ENCODE results near the gene ACSS1. TPM values are rescaled to one million over a fixed set of nuclear protein-coding genes. Genes with fewer than 3 reads are reported as not detected.
A peak's percentile ranks its signal among the peaks of the same experiment; 100 is the strongest.

The ACSS1 gene
- polyA plus RNA-seq, 1 experiment, result 1.1 TPM

DNA sequence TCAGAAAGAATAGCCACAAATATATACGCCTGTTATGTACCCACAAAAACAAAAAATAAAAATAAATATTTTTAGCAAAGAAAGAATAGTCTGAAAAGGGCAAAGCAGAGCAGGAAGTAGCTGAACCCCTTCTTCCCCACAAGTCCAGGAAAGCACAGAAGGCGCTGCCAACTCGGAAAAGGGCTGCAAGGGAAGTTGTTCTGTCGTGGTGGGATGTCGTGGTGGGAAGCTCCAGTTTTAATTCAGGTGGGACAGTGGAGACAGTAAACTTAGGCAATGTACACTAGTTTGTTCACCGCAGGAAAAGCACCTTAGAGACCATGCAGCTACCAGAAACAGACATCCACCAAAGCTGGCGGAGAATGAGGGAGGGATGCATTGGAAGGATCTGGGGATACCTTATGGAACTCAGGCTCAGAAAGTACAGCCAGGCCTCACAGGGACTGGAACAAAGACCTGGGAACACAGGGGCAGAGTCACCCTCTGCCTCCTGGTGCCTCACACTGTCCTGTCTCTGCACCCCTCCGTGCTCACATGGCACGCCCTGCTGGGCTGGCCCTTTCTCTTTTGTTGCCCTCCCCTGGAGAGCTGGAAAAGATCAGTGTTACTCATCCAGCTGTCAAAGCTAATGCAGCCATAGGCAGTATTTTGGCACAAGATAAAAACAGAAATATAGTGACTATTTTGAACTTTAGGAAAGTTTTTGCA lies 62.0 kb downstream of the ACSS1 start:
- ChIA-PET POLR2A (no interaction called here), CTCF (interaction anchor here (0.6 to 7.9 kb wide), 9 partner anchors 8 to 403 kb away, joined by 3 to 147 read pairs (median 4); no protein-coding TSS in a partner anchor)
- no peaks in the 10 kb centered on the region; the same call in 1 of the 2 replicates for H3K9me3 ChIP-seq (ENCODE audit: control insufficient read depth, insufficient read depth, low read length)
- TF ChIP-seq, protein P1, sequence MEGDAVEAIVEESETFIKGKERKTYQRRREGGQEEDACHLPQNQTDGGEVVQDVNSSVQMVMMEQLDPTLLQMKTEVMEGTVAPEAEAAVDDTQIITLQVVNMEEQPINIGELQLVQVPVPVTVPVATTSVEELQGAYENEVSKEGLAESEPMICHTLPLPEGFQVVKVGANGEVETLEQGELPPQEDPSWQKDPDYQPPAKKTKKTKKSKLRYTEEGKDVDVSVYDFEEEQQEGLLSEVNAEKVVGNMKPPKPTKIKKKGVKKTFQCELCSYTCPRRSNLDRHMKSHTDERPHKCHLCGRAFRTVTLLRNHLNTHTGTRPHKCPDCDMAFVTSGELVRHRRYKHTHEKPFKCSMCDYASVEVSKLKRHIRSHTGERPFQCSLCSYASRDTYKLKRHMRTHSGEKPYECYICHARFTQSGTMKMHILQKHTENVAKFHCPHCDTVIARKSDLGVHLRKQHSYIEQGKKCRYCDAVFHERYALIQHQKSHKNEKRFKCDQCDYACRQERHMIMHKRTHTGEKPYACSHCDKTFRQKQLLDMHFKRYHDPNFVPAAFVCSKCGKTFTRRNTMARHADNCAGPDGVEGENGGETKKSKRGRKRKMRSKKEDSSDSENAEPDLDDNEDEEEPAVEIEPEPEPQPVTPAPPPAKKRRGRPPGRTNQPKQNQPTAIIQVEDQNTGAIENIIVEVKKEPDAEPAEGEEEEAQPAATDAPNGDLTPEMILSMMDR (IDR thresholded peaks at IDR 0.05; ENCODE audit: low read depth, low read length), result no peak
- H3K27me3 ChIP-seq (ENCODE audit: control insufficient read depth, insufficient read depth, low read length), result peaks cover 16% of the 10 kb centered on the region
- H3K27ac ChIP-seq (ENCODE audit: low read depth, low read length), result no peak overlapping the region
- no peak for DNase-seq (ENCODE audit: low read depth, low spot score)
- H3K4me3 ChIP-seq (ENCODE audit: low read depth, low read length), result no peak overlapping the region

DNA sequence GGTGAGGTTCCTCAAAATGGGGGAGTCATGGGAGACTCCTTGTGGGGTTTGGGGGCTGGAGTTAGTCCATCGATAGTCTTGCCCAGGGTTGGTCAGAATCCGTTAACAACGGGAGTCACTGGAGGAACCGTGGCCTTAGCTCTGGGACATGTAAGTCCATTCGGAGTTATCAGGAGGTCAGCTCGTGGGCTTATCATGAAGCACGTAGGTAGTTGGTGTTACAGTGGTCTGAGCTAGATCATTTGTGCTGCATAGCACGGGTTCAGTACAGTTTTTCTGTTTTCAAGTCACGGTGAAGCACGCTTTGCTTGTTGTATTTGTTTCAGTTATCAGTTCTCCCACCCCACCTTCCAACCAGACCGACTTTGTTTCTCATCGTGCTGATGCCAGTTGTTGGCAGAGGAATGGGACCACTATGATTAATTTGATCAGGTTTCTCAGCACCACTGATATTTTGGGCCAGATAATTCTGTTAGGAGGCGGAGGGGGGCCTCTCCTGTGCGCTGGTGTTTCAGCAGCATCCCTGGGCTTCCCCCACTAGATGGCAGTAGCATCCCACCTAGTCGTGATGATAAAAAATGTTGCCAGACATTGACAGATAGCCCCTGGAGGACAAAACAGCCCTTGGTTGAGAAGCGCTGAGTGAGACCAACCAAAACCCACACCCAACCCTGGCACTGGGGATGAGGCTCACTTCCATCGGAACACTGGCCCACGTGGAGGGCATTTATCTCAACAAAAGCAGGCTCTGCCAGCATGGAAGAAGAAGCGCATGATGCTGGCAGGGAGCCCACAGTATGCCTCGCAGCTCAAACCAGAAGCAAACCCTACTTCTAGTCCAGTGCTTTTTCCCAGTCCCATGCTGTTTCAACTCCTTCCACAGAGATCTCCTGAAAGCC lies 63.2 kb downstream of the ACSS1 start:
- Histone ChIP-seq H3K9me3 (ENCODE audit: control insufficient read depth, insufficient read depth, low read length) (no peaks in the 10 kb centered on the region; the same call in 1 of the 2 replicates), H3K27me3 (ENCODE audit: control insufficient read depth, insufficient read depth, low read length) (peaks cover 16% of the 10 kb centered on the region), H3K27ac (ENCODE audit: low read depth, low read length) (no peak overlapping the region), H3K4me3 (ENCODE audit: low read depth, low read length) (peak overlapping the region; percentile 49)
- DNase-seq (ENCODE audit: low read depth, low spot score), result no peak
- ChIA-PET POLR2A (no interaction called here), CTCF (interaction anchor here (0.7 to 7.9 kb wide), 23 partner anchors 9 to 404 kb away, joined by 3 to 147 read pairs (median 4); partner anchors contain the start of gene PYGB)
- TF ChIP-seq, protein P1 (IDR thresholded peaks at IDR 0.05; ENCODE audit: low read depth, low read length), result peak; percentile 96

DNA sequence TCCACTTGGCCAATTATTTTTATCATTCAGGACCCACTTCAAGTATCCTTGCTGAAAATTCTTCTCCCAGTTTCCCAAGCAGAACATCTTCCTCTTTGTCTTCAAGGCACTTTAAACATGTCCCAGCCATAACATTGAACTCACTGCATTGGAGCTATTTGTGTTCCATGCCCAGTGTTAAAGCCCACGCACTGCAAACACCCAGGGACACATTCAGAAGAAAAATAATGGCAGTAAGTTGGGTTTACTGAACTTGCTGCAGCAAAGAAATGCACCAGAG lies 63.8 kb downstream of the ACSS1 start:
- Histone ChIP-seq H3K4me3 (ENCODE audit: low read depth, low read length) (no peak overlapping the region), H3K27ac (ENCODE audit: low read depth, low read length) (no peak overlapping the region), H3K9me3 (ENCODE audit: control insufficient read depth, insufficient read depth, low read length) (no peaks in the 10 kb centered on the region; the same call in 1 of the 2 replicates), H3K27me3 (ENCODE audit: control insufficient read depth, insufficient read depth, low read length) (peaks cover 15% of the 10 kb centered on the region)
- ChIA-PET POLR2A (no interaction called here), CTCF (interaction anchor here (0.7 to 7.9 kb wide), 22 partner anchors 10 to 699 kb away, joined by 3 to 147 read pairs (median 4); partner anchors contain the start of gene PYGB)
- DNase-seq (ENCODE audit: low read depth, low spot score), result no peak
- TF ChIP-seq, protein P1 (IDR thresholded peaks at IDR 0.05; ENCODE audit: low read depth, low read length), result no peak

DNA sequence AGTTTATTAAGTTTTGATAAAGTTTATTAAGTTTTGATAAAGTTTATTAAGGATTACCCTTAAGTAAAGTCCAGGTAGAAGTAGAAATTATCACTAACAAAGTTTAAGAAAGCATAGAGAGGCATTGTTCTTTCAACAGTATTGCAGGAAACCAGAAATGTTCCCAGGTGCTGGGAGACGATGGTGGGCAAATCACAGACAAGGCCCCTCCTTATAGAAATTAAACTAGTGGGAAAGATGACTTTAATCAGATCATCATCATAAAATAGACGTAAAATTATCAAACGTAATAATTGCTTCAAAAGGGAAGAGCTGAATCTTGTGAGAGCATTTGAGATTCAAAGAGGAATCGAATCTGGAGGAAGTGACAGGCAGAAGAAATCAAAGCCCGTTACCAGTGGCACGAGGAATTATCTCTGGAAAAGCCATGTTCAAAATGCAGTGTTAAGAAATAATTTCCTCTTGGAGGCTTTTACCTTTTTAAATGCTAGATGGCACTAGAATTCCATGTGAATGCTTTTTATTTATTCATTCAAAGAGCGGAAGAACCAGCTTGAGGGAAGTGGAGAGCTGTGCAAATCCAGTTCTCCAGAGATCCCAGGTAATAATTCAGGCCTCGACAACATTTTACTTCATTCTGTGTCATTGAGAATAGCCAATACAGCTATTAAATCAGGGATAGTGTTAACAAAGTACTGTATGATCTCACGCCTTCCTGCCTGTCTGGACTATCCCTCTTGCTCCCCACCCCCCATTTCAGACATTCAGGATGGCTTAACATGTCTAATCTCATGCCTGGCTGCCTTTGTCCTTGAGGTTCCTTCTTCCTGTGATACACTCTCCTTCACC lies 64.4 kb downstream of the ACSS1 start:
- peak overlapping the region; percentile 95 for H3K4me3 ChIP-seq (ENCODE audit: low read depth, low read length)
- ChIA-PET CTCF (interaction anchor here (0.7 to 7.9 kb wide), 22 partner anchors 11 to 699 kb away, joined by 3 to 147 read pairs (median 4); partner anchors contain the start of genes GINS1 and PYGB), POLR2A (no interaction called here)
- no peaks in the 10 kb centered on the region; the same call in 1 of the 2 replicates for H3K9me3 ChIP-seq (ENCODE audit: control insufficient read depth, insufficient read depth, low read length)
- TF ChIP-seq, protein P1 (IDR thresholded peaks at IDR 0.05; ENCODE audit: low read depth, low read length), result peak; percentile 52
- peaks cover 12% of the 10 kb centered on the region for H3K27me3 ChIP-seq (ENCODE audit: control insufficient read depth, insufficient read depth, low read length)
- peak overlapping the region; percentile 88 for H3K27ac ChIP-seq (ENCODE audit: low read depth, low read length)
- DNase-seq (ENCODE audit: low read depth, low spot score), result no peak

All from AG04450 (cell line).